D721Med (cell line): ENCODE data around the gene MDM2.

Experiments used
- DNase-seq: peaks from one replicate; pipeline ENCODE4 v3.0.0; 2011; ENCODE audit warnings: low spot score; ENCODE audit not compliant: insufficient read length
- FAIRE-seq: peaks from 2 replicates; lab custom pipeline; 2011; peaks lifted over from hg19 to GRCh38; lab: Jason Lieb, UNC
- CTCF ChIP-seq: IDR thresholded peaks from 2 replicates; pipeline ENCODE4 v1.5.1; 2012; ENCODE audit warnings: mild to moderate bottlenecking, control low read depth; ENCODE audit not compliant: insufficient read depth; ENCODE audit errors: missing control alignments

Gene MDM2

GRCh38 chr12:68773582-68773981 lies 34.4 kb upstream of the MDM2 start:
- FAIRE-seq (no peak), DNase-seq (no peak)
- TF ChIP-seq CTCF: no peak

- FAIRE-seq: no peak
- TF ChIP-seq CTCF: no peak
- DNase-seq: no peak
Observed at GRCh38 chr12:68775121-68775630, 32.8 kb upstream of the MDM2 start.

GRCh38 chr12:68776976-68777610 lies 30.9 kb upstream of the MDM2 start:
- no peak for TF ChIP-seq CTCF
- FAIRE-seq: no peak
- no peak for DNase-seq

- no peak for DNase-seq
- no peak for TF ChIP-seq CTCF
- FAIRE-seq: no peak
Observed at GRCh38 chr12:68779280-68779679, 28.7 kb upstream of the MDM2 start.

- FAIRE-seq: no peak
- DNase-seq: no peak
- TF ChIP-seq CTCF: no peak
Observed at GRCh38 chr12:68780731-68781130, 27.2 kb upstream of the MDM2 start.

GRCh38 chr12:68781728-68782127 lies 26.2 kb upstream of the MDM2 start:
- FAIRE-seq (no peak), DNase-seq (no peak)
- no peak for TF ChIP-seq CTCF

- TF ChIP-seq CTCF: no peak
- no peak for FAIRE-seq
- DNase-seq: no peak
Observed at GRCh38 chr12:68784015-68784414, 24.0 kb upstream of the MDM2 start.
